Coronary artery (tissue), 2 donors: ENCODE data around the gene SEZ6L.

ENCODE experiments used
- DNase-seq: peaks from one replicate; pipeline ENCODE4 v3.0.0-alpha.2; 2017; ENCODE audit warnings: low spot score
- H3K27ac ChIP-seq, 2 donors: fragments of 200-600 bp; sonication (generic); one replicate each; pipeline ENCODE4 v1.5.1; 2016 to 2019
- H3K4me3 ChIP-seq: fragments of 200-600 bp; sonication (generic); 2 replicates; pipeline ENCODE4 v1.5.1; 2016; ENCODE audit warnings: mild to moderate bottlenecking, moderate library complexity
- CTCF ChIP-seq: fragments of 200-600 bp; sonication (generic); IDR thresholded peaks from one replicate; pipeline ENCODE4 v1.5.1; 2019; ENCODE audit warnings: antibody characterized with exemption

The SEZ6L gene

GRCh38 chr22:26314656-26315055 is 145.4 kb downstream of the SEZ6L start:
- Histone ChIP-seq H3K4me3 (no peak overlapping the region), H3K27ac (no peak overlapping the region)
- no peak for DNase-seq
- no peak for TF ChIP-seq CTCF

- no peak for TF ChIP-seq CTCF
- no peak overlapping the region for H3K4me3 ChIP-seq
Measured at GRCh38 chr22:26316732-26317285, 147.5 kb downstream of the SEZ6L start.

GRCh38 chr22:26318975-26319374 is 149.7 kb downstream of the SEZ6L start:
- TF ChIP-seq CTCF, result no peak
- Histone ChIP-seq H3K4me3 (no peak overlapping the region), H3K27ac (no peak overlapping the region)
- DNase-seq, result no peak

More at GRCh38 chr22:26316732-26317285, 147.5 kb downstream of the SEZ6L start:
- no peak for DNase-seq
- no peak overlapping the region for H3K27ac ChIP-seq

GRCh38 chr22:26320447-26320846 is 151.2 kb downstream of the SEZ6L start:
- H3K27ac ChIP-seq, result no peak overlapping the region
- no peak for TF ChIP-seq CTCF
- no peak for DNase-seq
- no peak overlapping the region for H3K4me3 ChIP-seq

- TF ChIP-seq CTCF, result no peak
- no peak overlapping the region for H3K27ac ChIP-seq
- no peak for DNase-seq
- no peak overlapping the region for H3K4me3 ChIP-seq
Measured at GRCh38 chr22:26321469-26321913, 152.2 kb downstream of the SEZ6L start.

GRCh38 chr22:26322179-26322905 is 153.1 kb downstream of the SEZ6L start:
- no peak overlapping the region for H3K27ac ChIP-seq
- TF ChIP-seq CTCF, result no peak
- no peak overlapping the region for H3K4me3 ChIP-seq
- DNase-seq, result no peak

GRCh38 chr22:26323013-26323412 is 153.8 kb downstream of the SEZ6L start:
- no peak for TF ChIP-seq CTCF
- no peak overlapping the region for H3K27ac ChIP-seq
- H3K4me3 ChIP-seq, result no peak overlapping the region
- DNase-seq, result no peak
